Mucosa of stomach (tissue), 1 donor: ENCODE measurements around the gene SYTL4.
A peak's percentile ranks its signal among the peaks of the same experiment; 100 is the strongest.

Experiments
- H3K27me3 ChIP-seq: one replicate; pipeline ENCODE4 v1.7.0; 2013; ENCODE audit warnings: mild to moderate bottlenecking, low read length; ENCODE audit not compliant: control insufficient read depth, insufficient read depth
- H3K36me3 ChIP-seq: one replicate; pipeline ENCODE4 v1.7.0; 2013; ENCODE audit warnings: low read length; ENCODE audit not compliant: control insufficient read depth, insufficient read depth
- H3K4me1 ChIP-seq: one replicate; pipeline ENCODE4 v1.7.0; 2013; ENCODE audit warnings: mild to moderate bottlenecking, low read length; ENCODE audit not compliant: control insufficient read depth, insufficient read depth
- H3K4me3 ChIP-seq: one replicate; pipeline ENCODE4 v1.7.0; 2013; ENCODE audit warnings: low read length
- H3K9ac ChIP-seq: one replicate; pipeline ENCODE4 v1.7.0; 2013; ENCODE audit warnings: mild to moderate bottlenecking, low read length, moderate library complexity
- H3K9me3 ChIP-seq: one replicate; pipeline ENCODE4 v1.7.0; 2013; ENCODE audit warnings: mild to moderate bottlenecking, low read length, moderate library complexity; ENCODE audit not compliant: control insufficient read depth
- donor health status: Pancreatic carcinoma.

Gene SYTL4

DNA sequence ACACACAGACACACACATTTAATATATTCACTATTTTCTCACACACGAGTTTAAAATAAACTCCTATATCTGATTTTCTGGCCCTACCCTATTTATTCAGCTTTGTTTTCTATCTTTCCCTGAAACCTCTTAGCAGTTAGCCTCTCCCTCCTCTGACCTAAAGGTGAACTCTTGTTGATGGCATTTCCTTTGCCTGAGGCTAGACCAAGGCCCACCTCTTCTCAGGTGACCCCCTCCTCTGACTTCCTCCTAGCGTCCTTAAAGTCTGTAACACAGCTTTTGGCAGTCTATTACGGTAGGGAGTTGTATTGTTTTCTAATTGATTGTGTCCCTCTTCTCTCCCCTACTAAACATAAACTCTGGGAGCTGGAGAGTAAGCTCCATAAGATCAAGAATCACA is 89.6 kb downstream of the SYTL4 start:
- H3K36me3 ChIP-seq, result no peaks in the 10 kb centered on the region
- no peaks in the 10 kb centered on the region for H3K9me3 ChIP-seq
- no peaks in the 10 kb centered on the region for H3K27me3 ChIP-seq
- peaks cover 12% of the 10 kb centered on the region for H3K4me1 ChIP-seq
- H3K4me3 ChIP-seq, result no peak overlapping the region
- H3K9ac ChIP-seq, result no peak overlapping the region

DNA sequence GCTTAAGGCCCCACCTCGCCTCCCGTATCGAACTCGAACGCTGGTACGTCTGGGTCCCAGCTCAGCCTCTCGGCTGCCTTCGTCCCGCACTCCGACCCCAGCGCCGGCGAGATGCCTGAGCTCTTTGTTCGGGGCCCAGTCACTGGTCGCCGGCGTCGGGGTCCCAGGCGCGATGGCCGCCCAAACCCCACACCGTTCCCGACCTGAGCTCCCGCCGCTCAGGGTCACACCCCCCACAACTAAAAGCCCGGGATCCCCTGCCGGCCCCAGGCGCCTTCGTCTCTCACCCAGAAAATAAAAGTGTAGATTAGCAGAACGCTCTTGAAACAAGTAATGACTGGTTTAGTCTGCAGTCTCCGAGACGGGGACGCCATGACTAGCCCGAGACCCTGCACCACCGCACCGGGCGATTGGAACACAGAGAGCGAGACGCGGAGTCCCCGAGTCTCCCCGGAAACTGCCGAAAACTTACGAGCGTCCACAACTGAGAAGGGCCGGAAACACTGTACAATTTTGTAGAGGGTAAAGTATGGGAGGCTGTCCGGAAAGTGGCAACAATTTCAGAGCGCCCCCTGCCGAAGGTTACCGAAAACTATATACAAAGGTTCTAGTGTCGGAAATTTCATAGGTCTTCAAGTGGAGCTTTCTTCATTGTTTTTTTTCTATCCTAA is 95.5 kb downstream of the SYTL4 start, which contains the start of gene TSPAN6:
TSS of gene TSPAN6 (minus strand) at position 486 of the 671 bp plus-strand sequence. CDS start at position 374, 112 bp downstream.
- Histone ChIP-seq H3K27me3 (no peaks in the 10 kb centered on the region), H3K9me3 (no peaks in the 10 kb centered on the region), H3K4me3 (peak within 1 kb of the TSS; percentile 31), H3K4me1 (no peaks in the 10 kb centered on the region), H3K9ac (peak within 1 kb of the TSS; percentile 74), H3K36me3 (no peaks in the 10 kb centered on the region)

DNA sequence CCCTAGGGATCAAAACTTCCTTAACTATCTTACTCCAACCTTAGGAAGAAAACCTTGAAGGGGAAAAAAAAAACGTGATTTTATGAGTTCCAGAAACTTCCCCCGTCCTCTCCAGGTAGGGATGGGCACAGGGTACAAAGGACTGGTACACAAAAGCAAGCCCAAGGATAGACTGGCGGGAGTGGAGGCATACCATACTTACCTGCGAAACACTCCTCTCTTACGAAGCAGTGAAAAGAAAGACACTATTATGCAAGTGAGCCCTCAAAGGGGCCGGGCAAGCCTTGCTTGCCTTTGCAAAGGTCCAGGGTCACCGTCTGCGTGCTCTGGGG is 96.0 kb downstream of the SYTL4 start:
- peak overlapping the region; percentile 31 for H3K4me3 ChIP-seq
- no peaks in the 10 kb centered on the region for H3K36me3 ChIP-seq
- H3K9me3 ChIP-seq, result no peaks in the 10 kb centered on the region
- H3K9ac ChIP-seq, result peak overlapping the region; percentile 74
- H3K4me1 ChIP-seq, result no peaks in the 10 kb centered on the region
- no peaks in the 10 kb centered on the region for H3K27me3 ChIP-seq

DNA sequence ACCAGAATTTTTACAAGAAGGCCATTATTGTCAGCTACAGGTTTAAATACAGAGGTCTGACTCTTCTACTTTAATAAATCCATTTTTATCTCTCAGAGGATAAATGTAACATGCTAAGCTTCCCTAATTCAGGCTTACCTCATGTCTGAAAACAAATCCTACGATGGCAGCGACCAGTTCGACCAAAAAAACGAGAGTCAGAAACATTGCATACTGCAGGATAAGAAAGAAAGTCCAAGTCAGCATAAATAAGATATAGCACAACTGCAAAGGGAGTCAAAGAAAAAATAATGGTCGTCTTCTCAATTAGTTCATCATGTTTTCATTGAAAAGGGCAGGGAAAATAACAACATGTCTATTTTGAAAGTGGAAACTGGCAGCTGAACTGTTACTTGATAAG is 96.9 kb downstream of the SYTL4 start:
- no peaks in the 10 kb centered on the region for H3K4me1 ChIP-seq
- H3K9me3 ChIP-seq, result no peaks in the 10 kb centered on the region
- no peaks in the 10 kb centered on the region for H3K27me3 ChIP-seq
- no peak overlapping the region for H3K9ac ChIP-seq
- no peak overlapping the region for H3K4me3 ChIP-seq
- no peaks in the 10 kb centered on the region for H3K36me3 ChIP-seq

DNA sequence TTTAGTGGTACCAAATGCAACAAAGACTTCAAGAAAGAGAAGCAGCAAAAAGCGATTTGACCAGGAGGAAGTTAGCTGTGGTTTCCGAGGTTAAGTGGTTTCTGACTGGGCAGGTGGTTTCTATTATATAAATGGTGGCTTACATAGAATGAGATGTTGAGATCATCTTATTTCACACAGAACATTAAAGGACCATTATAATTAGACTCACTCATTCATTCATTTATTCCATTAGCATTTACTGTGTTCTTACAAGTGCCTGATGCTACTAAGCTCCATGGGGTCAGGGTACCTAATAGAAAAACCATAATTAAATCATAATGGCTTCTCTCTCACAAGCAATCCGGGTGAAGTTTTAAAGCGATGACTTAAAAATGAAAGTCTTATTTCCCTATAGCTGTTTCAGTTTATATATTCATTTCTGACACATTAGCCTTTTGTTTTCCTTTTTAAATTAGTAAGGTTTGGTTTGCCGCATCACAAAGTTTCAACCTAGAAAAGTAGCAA is 105.9 kb downstream of the SYTL4 start:
- Histone ChIP-seq H3K27me3 (no peaks in the 10 kb centered on the region), H3K36me3 (no peaks in the 10 kb centered on the region), H3K4me3 (no peak overlapping the region), H3K9ac (no peak overlapping the region), H3K4me1 (no peaks in the 10 kb centered on the region), H3K9me3 (no peaks in the 10 kb centered on the region)
